ENCODE data around the gene LRRC8E. TPM values are rescaled to one million over a fixed set of nuclear protein-coding genes. Genes with fewer than 3 reads are reported as not detected.
A peak's percentile ranks its signal among the peaks of the same experiment; 100 is the strongest.
"Not testable (repeated sequence)": the region's sequence is repeated elsewhere in the genome, so short reads cannot be mapped to it uniquely, and the experiment has no call there.

The LRRC8E gene
- total RNA-seq, 1 donor from 2014 or later = not detected

DNA sequence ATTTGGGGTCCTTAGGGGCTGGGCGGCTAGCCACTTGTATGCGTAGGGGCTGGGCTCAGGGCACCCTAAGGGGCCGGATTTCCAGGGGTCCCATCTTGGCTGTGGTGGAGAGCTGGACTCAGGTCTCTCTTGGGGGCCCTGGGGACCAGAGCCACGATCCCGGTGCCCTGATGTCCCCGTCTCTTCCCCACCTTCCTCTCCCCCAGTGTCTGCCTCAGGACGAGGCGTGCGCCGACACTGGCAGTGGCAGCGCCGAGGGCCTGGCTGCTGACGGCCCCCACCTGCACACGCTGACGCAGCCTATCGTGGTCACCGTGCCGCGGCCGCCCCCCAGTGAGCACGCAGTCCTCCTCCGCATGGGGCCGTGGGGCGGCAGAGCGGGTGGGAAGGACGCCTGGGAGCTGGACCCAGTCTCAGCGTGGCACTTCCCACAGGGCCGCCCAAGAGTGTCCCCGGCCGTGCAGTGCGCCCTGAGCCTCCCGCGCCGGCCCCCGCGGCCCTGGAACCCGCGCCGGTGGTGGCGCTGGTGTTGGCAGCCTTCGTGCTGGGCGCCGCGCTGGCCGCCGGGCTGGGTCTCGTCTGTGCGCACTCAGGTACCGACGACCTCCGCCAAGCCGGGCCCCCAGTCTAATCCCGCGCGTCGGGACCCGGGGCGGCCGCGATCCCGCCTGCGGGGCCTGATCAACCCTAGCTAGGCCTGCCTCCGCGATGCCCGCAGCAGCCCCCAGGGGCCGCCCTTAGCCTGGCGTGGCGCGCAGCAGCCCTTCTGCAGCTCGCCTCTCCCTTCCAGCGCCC is 29.2 kb downstream of the LRRC8E start:
- peaks cover 36 to 37% of the 10 kb centered on the region in 2 donors for H3K4me1 ChIP-seq
- peaks cover 13% of the 10 kb centered on the region for H3K27me3 ChIP-seq
- peak overlapping the region; percentile 11 to 44 for H3K27ac ChIP-seq
- peaks cover 13 to 14% of the 10 kb centered on the region in 2 donors for H3K36me3 ChIP-seq
- no peaks in the 10 kb centered on the region for H3K9me3 ChIP-seq
- intact Hi-C loops (cut with DNase I) = loop anchor here (5.0 kb wide), 1 partner anchor 90 kb away; no protein-coding TSS in a partner anchor
- peak overlapping the region; percentile 29 to 62 for H3K4me3 ChIP-seq
- TF ChIP-seq, protein P1, sequence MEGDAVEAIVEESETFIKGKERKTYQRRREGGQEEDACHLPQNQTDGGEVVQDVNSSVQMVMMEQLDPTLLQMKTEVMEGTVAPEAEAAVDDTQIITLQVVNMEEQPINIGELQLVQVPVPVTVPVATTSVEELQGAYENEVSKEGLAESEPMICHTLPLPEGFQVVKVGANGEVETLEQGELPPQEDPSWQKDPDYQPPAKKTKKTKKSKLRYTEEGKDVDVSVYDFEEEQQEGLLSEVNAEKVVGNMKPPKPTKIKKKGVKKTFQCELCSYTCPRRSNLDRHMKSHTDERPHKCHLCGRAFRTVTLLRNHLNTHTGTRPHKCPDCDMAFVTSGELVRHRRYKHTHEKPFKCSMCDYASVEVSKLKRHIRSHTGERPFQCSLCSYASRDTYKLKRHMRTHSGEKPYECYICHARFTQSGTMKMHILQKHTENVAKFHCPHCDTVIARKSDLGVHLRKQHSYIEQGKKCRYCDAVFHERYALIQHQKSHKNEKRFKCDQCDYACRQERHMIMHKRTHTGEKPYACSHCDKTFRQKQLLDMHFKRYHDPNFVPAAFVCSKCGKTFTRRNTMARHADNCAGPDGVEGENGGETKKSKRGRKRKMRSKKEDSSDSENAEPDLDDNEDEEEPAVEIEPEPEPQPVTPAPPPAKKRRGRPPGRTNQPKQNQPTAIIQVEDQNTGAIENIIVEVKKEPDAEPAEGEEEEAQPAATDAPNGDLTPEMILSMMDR (IDR thresholded peaks at IDR 0.05) = peak; percentile 56 to 66 (median 56)
- no peak for DNase-seq (ENCODE audit: low spot score in 2 of 2)

DNA sequence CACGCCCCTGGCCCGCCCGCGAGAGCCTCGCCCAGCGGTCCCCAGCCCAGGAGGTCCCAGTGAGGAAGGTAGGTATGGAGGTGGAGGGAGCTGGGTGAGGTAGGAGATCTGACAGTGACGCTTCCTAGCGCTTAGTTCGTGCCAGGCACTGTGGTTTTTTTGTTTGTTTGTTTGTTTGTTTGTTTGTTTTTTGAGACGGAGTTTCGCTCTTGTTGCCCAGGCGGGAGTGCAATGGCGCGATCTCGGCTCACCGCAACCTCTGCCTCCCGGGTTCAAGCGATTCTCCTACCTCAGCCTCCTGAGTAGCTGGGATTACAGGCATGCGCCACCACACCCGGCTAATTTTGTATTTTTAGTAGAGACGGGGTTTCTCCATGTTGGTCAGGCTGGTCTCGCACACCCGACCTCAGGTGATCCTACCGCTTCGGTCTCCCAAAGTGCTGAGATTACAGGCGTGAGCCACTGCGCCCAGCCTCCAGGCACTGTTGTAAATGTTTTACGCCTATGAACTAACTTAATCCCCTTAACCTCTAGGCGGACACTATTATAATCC is 29.8 kb downstream of the LRRC8E start:
- Histone ChIP-seq H3K36me3 (peaks cover 6 to 14% of the 10 kb centered on the region in 2 donors), H3K4me3 (peak overlapping the region; percentile 29 to 62), H3K4me1 (peaks cover 36 to 39% of the 10 kb centered on the region in 2 donors), H3K27me3 (peaks cover 13% of the 10 kb centered on the region)
- not testable (repeated sequence) for H3K9me3 ChIP-seq; H3K27ac ChIP-seq; DNase-seq (ENCODE audit: low spot score in 2 of 2)
- intact Hi-C loops (cut with DNase I) = loop anchor here (5.0 kb wide), 1 partner anchor 91 kb away; no protein-coding TSS in a partner anchor

DNA sequence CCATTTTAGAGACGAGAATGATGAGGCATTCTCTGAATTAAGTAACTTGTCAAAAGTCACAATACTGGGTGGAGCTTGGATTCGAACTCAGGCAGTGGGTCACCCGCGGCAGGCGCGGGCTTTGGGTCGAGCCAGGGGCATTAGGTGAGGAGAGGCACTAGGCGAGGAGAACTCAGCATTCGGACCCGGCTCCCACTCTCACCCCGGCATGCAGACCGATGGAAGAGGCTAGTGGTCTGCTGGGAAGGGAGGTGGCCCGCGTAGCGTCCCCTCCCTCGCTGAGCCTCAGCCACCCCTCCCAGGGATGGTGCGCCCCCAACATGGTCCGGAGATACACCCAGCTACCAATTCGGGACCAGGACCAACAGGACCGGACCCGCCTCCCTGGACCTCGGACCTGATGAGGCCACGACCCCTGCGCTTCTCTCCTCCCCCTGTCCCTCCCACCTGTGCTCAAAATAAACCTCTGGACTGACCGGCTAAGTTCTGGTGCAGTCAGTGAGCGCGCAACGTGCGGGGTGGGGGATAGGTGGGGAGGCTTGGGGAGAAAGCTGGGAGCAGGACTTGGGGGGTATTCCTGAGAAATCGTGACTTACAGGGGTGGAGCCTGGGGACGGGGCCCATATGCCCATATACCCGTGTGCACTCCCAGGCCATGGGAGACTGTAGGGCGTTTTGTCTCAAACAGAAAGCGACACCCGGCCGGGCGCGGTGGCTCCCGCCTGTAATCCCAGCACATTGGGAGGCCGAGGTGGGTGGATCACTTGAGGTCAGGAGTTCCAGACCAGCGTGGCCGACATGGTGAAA is 30.5 kb downstream of the LRRC8E start:
- no peak for DNase-seq (ENCODE audit: low spot score in 2 of 2)
- TF ChIP-seq, protein P1 (IDR thresholded peaks at IDR 0.05) = no peak
- Histone ChIP-seq H3K27me3 (peaks cover 13% of the 10 kb centered on the region), H3K27ac (no peak overlapping the region), H3K36me3 (peaks cover 6 to 13% of the 10 kb centered on the region in 2 donors), H3K4me1 (peaks cover 36 to 39% of the 10 kb centered on the region in 2 donors), H3K9me3 (no peaks in the 10 kb centered on the region), H3K4me3 (no peak overlapping the region)
- intact Hi-C loops (cut with DNase I) = loop anchor here (5.0 kb wide), 1 partner anchor 92 kb away; no protein-coding TSS in a partner anchor

DNA sequence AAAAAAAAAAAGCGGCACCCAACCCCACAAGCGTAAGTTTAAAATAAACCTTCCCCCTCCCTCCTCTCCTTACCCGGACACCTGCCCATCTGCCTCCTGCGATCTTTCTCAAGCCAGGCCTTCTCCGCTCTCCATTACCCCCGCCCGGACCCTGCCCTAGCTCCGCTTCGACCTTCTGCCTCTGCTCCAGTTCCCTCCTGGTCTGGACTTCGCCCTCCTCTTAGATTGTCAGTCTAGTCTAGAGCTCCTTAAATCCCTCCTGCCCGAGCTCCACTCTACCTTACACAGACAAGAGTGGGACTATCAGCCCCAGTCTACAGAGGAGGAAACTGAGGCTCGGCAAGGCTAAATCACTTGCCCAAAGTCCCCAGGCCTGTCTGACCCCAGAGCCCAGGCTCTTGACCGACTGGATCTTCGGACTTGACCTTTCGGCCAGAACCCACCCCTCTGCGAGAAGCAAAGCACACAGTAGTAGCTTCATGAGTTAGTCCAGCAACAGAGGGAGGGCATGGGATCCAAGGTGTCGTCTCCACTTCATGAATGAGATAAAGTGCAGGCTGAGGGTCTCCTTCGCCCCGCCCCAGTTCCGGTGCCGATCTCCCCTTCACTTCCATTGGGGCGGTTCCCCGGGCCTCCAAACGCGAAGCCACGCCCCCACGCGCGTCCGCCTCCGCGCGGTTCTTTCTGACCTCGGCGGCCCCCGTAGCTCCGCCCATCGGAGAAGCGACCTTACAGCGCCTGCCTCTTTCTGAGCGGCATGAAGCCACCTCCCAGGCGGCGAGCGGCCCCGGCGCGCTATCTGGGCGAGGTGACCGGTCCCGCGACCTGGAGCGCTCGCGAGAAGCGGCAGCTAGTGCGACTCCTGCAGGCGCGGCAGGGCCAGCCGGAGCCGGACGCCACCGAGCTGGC is 31.6 kb downstream of the LRRC8E start, which contains the start of gene SNAPC2:
Gene SNAPC2 (plus strand): TSS at position 729 of the 909 bp plus-strand sequence. CDS start 29 bp downstream, at position 758.
- peaks cover 13% of the 10 kb centered on the region for H3K27me3 ChIP-seq
- H3K27ac ChIP-seq = peak within 1 kb of the TSS; percentile 90 to 93
- intact Hi-C loops (cut with DNase I) = loop anchor here (1.0 to 10.0 kb wide), 9 partner anchors 17 to 1865 kb away; partner anchors contain the start of genes ELAVL1, MAP2K7, RAB11B and TIMM44
- peaks cover 6 to 13% of the 10 kb centered on the region in 2 donors for H3K36me3 ChIP-seq
- peak within 1 kb of the TSS; percentile 96 to 97 for H3K4me3 ChIP-seq
- DNase-seq (ENCODE audit: low spot score in 2 of 2) = peak; percentile 81 to 98
- H3K4me1 ChIP-seq = peaks cover 37 to 39% of the 10 kb centered on the region in 2 donors
- TF ChIP-seq, protein P1 (IDR thresholded peaks at IDR 0.05) = peak in 1 of 3 experiments; percentile 5
- no peaks in the 10 kb centered on the region for H3K9me3 ChIP-seq

DNA sequence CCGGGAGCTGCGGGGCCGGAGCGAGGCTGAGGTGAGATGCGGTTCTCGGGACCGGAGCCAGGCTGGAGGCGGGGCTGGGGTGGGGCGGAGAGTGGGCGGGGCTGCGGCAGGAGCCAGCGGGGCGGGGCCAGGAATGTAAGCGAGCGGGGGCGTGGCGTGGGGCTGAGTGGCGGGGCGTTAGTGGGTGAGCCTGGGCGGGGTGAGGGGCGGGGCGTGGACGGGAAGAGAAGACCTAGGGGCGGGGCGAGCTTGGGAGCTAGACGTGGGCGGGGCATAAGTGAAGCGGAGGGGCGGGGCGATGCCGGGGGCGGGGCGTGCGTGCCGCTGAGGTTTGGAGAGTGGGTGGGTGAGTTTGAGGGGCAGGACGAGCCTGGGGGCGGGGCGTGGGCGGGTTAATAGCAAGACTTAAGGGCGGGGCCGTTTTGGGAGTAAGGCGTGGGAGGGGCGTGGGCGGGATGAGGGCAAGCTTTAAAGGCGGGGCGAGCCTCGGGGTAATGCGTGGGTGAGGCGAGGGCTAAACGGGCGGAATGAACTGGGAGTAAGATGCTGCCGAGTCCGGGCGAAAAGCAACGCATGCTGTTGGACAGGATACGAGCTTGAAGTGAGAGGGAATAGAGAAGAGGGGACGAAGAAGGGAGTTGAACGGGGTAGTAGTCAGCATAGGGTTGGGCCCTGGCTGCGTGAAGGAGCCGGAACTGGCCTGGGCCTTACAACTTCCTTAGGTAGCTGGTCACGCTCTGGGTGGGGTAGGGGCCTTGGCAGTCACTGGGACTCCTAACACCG is 32.4 kb downstream of the LRRC8E start:
- peaks cover 12% of the 10 kb centered on the region for H3K27me3 ChIP-seq
- TF ChIP-seq, protein P1 (IDR thresholded peaks at IDR 0.05) = no peak
- no peaks in the 10 kb centered on the region for H3K9me3 ChIP-seq
- intact Hi-C loops (cut with DNase I) = loop anchor here (1.0 to 10.0 kb wide), 8 partner anchors 17 to 1864 kb away; partner anchors contain the start of genes ELAVL1, MAP2K7, RAB11B and TIMM44
- peak overlapping the region; percentile 90 to 93 for H3K27ac ChIP-seq
- H3K4me1 ChIP-seq = peaks cover 44 to 46% of the 10 kb centered on the region in 2 donors
- peaks cover 6 to 13% of the 10 kb centered on the region in 2 donors for H3K36me3 ChIP-seq
- H3K4me3 ChIP-seq = peak overlapping the region; percentile 96 to 97
- DNase-seq (ENCODE audit: low spot score in 2 of 2) = peak; percentile 96 to 100

All from ascending aorta (tissue), 2 donors.